Measurements from ENCODE around the gene KCNMA1.

GRCh38 chr10:77417359-77417758 is 220.2 kb downstream of the KCNMA1 start:
- TF ChIP-seq CTCF (IDR thresholded peaks at IDR 0.05) (no peak), EZH2 (IDR thresholded peaks at IDR 0.05; ENCODE audit: borderline replicate concordance, insufficient read depth, low read depth, low read length, poor library complexity, severe bottlenecking) (no peak)

Data from B cell (primary cell).